ENCODE results near the gene RNF217.
"Not testable (repeated sequence)": the region's sequence is repeated elsewhere in the genome, so short reads cannot be mapped to it uniquely, and the experiment has no call there.

The RNF217 gene

DNA sequence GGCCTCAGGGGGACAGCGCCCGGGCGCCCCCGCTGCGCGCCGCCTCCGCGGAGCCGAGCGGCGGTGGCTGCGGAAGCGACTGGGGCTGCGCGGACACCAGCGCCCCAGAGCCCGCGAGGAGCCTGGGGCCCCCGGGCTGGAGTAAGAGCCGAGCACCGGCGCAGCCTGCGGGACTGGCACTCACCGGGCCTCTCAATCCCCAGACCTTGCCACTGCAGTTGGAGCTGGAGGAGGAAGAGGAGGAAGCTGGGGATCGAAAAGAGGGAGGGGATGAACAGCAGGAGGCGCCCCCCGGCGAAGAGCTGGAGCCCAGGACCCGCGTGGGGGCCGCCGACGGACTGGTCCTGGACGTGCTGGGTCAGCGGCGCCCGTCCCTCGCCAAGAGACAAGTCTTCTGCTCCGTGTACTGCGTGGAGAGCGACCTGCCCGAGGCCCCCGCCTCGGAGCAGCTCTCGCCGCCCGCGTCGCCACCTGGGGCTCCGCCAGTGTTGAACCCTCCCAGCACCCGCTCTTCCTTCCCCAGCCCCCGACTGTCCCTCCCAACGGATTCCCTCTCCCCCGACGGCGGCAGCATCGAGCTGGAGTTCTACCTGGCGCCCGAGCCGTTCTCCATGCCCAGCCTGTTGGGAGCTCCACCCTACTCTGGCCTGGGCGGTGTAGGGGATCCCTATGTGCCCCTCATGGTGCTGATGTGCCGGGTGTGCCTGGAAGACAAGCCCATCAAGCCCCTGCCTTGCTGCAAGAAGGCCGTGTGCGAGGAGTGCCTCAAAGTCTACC is 590 bp downstream of the RNF217 start:
- TF ChIP-seq, protein P1, sequence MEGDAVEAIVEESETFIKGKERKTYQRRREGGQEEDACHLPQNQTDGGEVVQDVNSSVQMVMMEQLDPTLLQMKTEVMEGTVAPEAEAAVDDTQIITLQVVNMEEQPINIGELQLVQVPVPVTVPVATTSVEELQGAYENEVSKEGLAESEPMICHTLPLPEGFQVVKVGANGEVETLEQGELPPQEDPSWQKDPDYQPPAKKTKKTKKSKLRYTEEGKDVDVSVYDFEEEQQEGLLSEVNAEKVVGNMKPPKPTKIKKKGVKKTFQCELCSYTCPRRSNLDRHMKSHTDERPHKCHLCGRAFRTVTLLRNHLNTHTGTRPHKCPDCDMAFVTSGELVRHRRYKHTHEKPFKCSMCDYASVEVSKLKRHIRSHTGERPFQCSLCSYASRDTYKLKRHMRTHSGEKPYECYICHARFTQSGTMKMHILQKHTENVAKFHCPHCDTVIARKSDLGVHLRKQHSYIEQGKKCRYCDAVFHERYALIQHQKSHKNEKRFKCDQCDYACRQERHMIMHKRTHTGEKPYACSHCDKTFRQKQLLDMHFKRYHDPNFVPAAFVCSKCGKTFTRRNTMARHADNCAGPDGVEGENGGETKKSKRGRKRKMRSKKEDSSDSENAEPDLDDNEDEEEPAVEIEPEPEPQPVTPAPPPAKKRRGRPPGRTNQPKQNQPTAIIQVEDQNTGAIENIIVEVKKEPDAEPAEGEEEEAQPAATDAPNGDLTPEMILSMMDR (conservative IDR thresholded peaks at IDR 0.05; ENCODE audit: low read length) = peak; percentile 26
- H3K4me3 ChIP-seq (ENCODE audit: low read length) = peak overlapping the region; percentile 74
- DNase-seq (ENCODE audit: low read depth) = peak; percentile 46

DNA sequence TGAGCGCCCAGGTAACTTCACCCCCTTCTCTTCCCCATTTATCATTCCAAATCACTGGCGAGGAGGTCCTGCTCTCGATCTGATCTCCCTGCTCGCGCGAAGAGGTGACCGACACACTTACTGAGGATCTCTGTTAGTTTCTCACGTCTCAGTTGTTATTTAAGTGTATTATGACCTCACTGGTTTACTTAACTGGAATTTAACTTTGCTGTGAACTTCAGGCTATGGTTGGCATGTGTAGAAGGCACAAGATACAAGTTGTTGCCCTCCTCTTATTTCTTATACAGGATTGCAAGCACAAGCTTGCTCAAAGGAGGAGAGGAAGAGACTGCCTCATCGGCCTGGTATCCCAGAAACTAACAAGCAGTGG is 1.2 kb downstream of the RNF217 start:
- TF ChIP-seq, protein P1 (conservative IDR thresholded peaks at IDR 0.05; ENCODE audit: low read length) = no peak
- DNase-seq (ENCODE audit: low read depth) = peak; percentile 64
- peak overlapping the region; percentile 74 for H3K4me3 ChIP-seq (ENCODE audit: low read length)

DNA sequence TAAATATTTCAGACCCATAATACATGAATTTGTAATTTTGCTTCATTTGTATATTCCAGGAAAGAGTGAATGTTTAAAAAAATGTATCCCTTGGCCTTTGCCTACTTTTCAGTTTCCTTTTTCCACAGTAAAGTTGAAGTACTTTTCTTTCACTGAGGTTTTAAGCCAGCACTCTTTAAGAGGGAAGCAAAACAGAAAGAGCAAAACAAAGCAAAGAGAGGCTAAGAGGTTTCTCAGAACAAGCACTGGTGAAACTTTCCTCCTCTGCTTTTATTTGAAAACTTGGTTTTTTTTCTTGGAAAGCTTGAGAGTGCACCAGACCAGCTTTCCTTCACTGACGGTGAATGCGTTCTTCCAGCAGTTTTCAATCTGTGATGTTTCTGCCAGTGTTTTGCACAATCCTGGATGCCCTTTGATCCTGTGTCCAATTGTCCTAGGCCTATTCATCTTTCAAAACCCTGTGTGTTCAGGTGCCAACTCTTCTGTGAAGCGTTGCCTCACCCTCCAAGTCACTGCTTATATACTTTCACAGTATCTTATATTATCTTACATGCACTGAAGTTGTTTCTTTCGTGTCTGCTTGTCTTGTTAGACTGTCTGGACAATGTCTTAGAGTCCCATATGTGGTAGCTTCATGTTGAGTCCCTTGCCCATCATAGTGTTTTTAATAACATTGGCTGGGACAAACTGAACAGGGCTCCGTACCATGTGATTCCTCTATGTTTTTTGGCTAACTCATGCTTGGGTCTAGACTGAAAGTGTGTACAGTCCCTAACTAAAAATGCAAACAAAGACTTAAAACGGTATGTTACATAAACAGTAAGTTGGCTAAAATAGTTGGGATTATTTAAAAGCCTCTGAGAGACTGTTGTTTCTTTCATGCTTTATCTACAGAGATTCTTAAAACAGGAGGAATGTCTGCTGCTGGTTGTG is 1.9 kb downstream of the RNF217 start:
- H3K4me3 ChIP-seq (ENCODE audit: low read length) = peak overlapping the region; percentile 74
- peak; percentile 65 for DNase-seq (ENCODE audit: low read depth)
- TF ChIP-seq, protein P1 (conservative IDR thresholded peaks at IDR 0.05; ENCODE audit: low read length) = no peak

DNA sequence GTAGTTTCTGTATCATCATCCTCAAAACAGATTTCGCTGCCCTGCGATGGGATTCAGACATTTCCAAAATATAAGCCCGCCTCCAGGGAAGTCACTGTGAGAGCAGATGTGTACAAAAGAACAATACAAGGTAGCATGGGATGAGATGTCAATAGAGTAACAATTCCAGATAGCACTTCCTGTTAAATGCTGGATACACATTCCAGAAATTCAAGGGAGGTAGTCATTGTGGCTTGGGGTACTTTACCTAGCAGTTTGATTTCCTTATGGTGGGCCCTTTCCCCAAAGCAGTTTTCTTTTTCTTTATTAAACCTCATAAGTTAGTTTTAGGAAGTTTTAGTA is 2.5 kb downstream of the RNF217 start:
- TF ChIP-seq, protein P1 (conservative IDR thresholded peaks at IDR 0.05; ENCODE audit: low read length) = no peak
- H3K4me3 ChIP-seq (ENCODE audit: low read length) = peak overlapping the region; percentile 74
- DNase-seq (ENCODE audit: low read depth) = peak; percentile 18

DNA sequence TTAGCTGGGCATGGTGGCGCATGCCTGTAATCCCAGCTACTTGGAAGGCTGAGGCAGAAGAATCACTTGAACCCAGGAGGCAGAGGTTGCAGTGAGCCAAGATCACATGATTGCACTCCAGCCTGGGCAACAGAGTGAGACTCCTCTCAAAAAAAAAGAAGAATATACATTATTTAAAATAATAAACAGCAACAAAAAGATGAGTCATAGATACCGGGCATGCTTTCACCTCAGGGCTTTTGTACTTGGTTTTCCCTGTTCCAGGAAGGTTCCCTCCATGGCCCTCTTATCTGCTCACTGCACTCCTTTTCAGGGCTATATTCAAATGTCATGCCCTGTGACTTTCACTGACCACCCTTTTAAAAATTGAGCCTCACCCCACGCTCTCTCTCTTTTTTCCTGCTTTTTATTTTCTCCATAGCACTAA is 3.2 kb downstream of the RNF217 start:
- not testable (repeated sequence) for DNase-seq (ENCODE audit: low read depth); H3K4me3 ChIP-seq (ENCODE audit: low read length)

DNA sequence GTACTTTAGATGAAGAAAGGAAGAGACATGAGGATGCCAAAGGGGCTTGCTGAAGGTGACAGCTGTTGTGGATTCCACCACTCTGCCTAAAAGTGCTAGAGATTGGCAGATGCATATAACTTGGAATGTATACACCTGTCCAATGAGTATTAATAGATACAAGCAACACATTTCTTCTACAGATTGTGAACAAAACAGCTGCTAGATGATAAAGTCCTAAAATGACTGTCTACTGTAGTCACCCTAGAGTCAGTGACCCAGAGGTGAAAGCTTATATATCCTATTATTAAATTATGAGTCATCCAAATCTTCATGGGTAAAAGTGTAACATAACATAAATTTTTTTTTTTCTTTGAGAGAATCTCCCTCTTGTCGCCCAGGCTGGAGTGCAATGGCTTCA is 5.2 kb downstream of the RNF217 start:
- TF ChIP-seq, protein P1 (conservative IDR thresholded peaks at IDR 0.05; ENCODE audit: low read length) = no peak
- no peak for DNase-seq (ENCODE audit: low read depth)
- no peak overlapping the region for H3K4me3 ChIP-seq (ENCODE audit: low read length)

DNA sequence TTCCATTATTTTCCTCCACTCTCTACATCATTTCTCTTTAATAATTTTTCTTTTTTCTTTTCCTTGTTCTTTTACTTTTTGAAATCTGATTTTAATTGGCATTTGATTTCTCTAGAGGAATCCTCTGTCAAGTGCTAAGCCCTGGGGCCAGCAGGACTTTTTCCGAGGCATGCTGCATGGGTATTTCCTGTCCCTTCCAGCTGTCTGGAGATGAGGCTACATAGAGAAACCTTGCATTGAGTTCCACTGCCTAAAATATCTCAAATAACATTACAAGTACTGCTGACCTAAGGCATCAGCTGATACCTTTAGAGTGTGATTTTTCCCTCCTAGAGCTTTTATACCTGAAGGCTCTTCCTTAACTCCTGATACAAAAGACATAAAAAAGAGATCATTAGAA is 6.2 kb downstream of the RNF217 start:
- TF ChIP-seq, protein P1 (conservative IDR thresholded peaks at IDR 0.05; ENCODE audit: low read length) = no peak
- H3K4me3 ChIP-seq (ENCODE audit: low read length) = no peak overlapping the region
- no peak for DNase-seq (ENCODE audit: low read depth)
